GM19099 (cell line): ENCODE results near the gene MICALL2.

Source experiments
- POLR2A ChIP-seq: IDR thresholded peaks from 3 replicates; pipeline ENCODE4 v1.6.1; 2011; ENCODE audit warnings: low read depth; ENCODE audit not compliant: insufficient read length; ENCODE audit errors: extremely low read depth

MICALL2 gene

GRCh38 chr7:1425292-1426136 is 33.8 kb downstream of the MICALL2 start:
- no peak for TF ChIP-seq POLR2A

DNA sequence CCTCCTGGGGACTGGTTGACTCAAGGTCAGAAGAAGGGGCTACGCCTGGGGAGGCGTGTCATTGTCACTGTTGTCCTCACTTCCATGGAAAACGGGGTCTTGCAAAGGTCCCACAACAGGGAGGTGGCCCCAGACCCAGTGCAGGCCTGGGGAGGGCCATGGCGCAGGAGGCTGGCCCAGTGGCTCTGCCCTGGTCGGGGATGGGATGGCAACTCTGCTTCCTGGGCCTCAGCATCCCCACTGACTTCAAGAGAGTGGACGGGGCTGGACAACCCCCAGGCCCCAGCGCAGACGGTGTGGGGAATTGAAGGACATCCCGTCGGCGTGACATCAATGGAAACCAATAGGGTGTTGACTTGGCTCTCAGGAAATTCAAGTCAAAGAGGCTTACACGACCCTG is 35.2 kb downstream of the MICALL2 start:
- no peak for TF ChIP-seq POLR2A

- TF ChIP-seq POLR2A = no peak
Measured at GRCh38 chr7:1423264-1423811, 35.9 kb downstream of the MICALL2 start.

DNA sequence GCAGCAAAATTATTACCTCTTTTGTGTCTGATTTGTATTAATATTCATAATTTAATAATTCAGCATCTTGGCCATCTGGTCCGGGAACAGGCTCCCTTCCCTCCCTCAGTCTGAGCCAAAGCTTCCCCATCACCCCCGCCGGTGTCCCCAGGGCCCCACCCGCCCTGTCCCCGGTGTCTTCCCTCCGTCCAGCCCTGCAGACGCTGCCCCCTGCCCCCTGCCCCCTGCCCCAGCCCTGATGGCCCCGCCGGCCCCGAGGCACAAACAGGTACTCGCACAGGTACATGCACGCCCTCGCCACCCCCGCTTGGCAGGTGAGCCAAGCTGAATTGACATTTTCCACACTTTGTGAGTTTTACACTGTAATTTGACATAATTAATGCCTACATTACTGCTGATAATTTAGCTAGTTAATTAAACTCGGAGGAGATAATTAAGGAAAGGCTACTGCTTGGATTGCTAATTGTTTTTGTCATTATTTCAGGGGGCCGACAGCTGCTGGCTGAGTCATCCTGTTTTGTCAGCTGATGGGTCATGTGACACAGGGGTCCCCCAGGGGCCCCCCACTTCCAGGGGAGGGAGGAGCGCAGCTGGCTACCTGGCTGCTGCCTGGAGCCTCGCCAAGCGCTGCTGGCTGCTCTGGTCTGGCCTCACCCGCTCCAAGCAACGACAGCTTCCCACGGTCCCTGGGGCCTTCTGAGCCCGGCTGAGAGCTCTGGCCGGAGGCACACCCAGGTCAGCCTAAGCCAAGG is 36.6 kb downstream of the MICALL2 start:
- TF ChIP-seq POLR2A = no peak

GRCh38 chr7:1421946-1422345 is 37.3 kb downstream of the MICALL2 start:
- no peak for TF ChIP-seq POLR2A

GRCh38 chr7:1421020-1421790 is 38.1 kb downstream of the MICALL2 start:
- TF ChIP-seq POLR2A = no peak

DNA sequence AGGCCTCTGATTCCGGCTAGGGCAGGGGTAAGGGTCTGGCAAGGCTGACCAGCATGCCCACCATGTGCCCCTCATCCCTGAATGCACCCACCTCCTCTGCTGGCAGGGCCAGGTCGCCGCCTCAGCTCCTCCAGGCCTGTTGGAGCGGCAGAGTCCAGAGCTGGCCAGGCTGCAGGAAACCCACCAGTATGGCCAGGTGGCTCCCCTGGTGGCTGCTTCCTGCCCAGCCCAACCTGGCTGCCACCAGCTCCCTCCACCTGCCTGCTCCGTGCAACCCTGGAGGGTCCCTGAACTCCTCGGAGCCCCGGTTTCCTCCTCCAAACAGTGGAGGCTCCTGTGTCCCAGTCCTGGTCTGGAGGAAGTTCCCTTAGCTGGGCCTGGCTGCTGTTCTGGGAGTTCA is 39.6 kb downstream of the MICALL2 start:
- TF ChIP-seq POLR2A = no peak

DNA sequence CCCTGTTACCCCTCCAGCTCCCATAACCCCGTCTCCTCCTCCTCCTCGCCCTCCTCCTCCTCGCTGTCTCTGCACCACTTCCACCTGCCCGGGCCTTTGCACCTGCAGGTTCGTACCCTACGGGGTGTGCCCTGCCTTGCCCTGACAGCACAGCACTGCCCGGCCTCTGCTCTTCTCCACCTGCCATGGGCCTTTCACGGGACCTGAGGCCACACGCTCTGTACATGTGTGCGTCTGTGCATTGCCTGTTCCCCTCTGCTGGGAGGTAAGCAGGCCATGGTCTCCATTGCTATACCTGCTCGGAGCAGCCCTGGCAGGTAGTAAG is 40.0 kb downstream of the MICALL2 start:
- no peak for TF ChIP-seq POLR2A

- no peak for TF ChIP-seq POLR2A
Measured at GRCh38 chr7:1418505-1419309, 40.6 kb downstream of the MICALL2 start.

- TF ChIP-seq POLR2A = no peak
Measured at GRCh38 chr7:1415389-1415990, 43.8 kb downstream of the MICALL2 start.

GRCh38 chr7:1413936-1414639 is 45.2 kb downstream of the MICALL2 start:
- TF ChIP-seq POLR2A = no peak

GRCh38 chr7:1412322-1413261 is 46.7 kb downstream of the MICALL2 start:
- no peak for TF ChIP-seq POLR2A
